ENCODE data around the gene ETHE1.

The ETHE1 gene

GRCh38 chr19:43462785-43463380, 64.1 kb downstream of the ETHE1 start:
- DNase-seq, result no peak

DNA sequence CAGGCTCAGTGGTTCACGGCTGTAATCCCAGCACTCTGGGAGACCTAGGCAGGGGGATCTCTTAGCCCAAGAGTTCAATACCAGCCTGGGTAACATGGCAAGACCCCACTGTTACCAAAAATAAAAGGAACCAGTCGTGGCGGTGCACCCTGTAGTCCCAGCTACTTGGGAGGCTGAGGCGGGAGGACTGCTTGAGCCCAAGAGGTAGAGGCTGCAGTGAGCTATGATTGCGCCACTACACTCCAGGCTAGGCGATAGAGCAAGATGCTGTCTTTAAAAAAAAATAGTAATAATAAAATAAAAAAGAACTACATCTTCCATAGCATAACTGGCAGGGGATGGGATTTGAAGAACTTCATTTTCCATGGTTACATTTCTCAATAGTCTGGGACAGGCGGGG, 64.6 kb downstream of the ETHE1 start:
- DNase-seq, result no peak

- DNase-seq, result no peak
Measured at GRCh38 chr19:43461303-43461702, 65.7 kb downstream of the ETHE1 start.

DNA sequence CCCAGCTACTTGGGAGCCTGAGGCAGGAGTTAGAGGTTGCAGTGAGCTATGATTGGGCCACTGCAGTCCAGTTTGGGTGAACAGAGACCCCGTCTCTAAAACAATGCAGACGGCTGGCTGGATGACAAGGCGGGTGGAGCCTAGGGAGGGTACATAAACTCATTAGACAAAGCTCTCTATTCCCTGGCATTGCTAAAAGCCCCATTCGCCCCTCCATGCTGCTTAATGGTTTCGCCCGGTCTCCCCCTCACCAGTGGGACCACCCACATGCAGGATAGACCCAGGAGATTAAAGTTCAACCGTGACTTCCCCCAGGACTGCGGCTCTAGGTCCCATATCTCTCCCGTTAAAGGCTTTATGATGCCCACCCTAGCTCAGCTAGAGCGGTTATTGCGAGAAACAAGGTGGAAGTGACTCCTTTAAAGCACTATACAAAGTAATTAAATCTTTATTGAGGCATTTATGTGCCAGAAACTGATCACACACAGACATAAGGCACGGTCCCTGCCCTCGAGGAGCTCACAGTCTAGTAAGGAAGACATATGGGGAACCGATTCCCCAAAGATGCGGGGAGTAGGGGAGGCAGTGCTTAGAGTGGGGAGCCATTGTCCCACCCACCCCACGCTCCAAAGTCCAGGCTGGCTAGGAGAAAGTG, 66.5 kb downstream of the ETHE1 start:
- no peak for DNase-seq

GRCh38 chr19:43457809-43458208, 69.2 kb downstream of the ETHE1 start:
- DNase-seq, result no peak

All from NCI-H1417 treated with DMSO at 0.1 percent for 48 hours (cell line).